ENCODE data around the gene SMIM28.
"Not testable (repeated sequence)": the region's sequence is repeated elsewhere in the genome, so short reads cannot be mapped to it uniquely, and the experiment has no call there.

SMIM28 gene

DNA sequence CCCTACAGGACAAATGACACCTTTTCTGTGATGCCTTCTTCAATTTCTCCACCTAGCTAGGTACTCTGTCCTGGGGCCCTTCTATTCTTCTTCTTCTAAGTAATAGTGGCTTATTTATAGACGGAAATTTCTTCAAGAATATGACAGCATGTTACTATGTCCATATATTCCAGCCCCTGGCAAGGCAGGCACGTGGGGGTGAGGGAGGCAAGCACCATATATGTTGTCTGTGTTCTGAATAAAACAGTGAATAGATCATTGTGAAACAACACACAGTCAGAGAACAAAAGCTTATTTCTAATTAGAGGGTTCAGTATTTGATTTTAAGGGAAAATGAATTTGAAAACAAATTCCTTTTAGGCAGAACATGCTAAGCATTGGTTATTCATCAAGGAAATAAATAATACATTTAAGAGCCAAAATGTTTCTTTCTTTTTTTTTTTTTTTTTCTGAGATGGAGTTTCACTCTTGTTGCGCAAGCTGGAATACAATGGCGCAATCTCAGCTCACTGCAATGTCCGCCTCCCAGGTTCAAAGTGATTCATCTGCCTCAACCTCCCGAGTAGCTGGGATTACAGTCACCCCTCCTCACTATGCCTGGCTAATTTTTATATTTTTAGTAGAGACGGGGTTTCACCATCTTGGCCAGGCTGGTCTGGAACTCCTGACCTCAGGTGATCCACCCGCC is 32.5 kb downstream of the SMIM28 start:
- no peak for DNase-seq

- DNase-seq, result no peak
Observed at GRCh38 chr6:138410972-138411880, 33.5 kb downstream of the SMIM28 start.

- DNase-seq, result no peak
Observed at GRCh38 chr6:138415125-138415524, 37.4 kb downstream of the SMIM28 start.

- no peak for DNase-seq
Observed at GRCh38 chr6:138416206-138416605, 38.5 kb downstream of the SMIM28 start.

- DNase-seq, result no peak
Observed at GRCh38 chr6:138417493-138418117, 39.9 kb downstream of the SMIM28 start.

DNA sequence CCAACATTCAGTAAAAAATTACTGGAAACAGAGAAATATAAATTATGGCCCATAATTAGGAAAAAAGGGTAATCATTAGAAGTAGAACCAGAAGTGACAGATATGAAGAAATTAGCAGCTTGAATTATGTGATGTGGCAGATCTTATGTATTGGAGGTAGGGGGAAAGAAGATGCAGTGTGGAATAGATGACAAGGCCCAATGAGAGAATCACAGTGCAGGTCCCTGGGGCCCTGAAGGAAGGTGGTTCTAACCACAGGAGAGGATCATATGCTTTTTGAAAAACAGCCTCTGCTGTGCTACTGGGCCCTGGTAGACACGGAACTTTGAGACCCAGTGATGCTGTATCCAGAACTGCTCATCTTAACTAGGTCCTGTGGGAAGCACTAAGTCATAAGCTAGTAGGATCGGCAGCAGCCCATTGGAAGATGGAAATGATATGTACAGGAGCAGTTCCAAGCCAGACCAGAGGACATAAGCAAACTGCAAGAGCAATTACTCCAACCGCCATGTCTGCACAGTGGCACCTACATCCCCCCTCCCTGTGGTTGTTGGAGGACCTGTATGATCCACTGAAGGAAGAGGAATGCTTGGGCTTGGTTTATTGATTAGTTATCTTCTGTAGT is 40.5 kb downstream of the SMIM28 start:
- no peak for DNase-seq

GRCh38 chr6:138419766-138420165 is 42.1 kb downstream of the SMIM28 start:
- no peak for DNase-seq

GRCh38 chr6:138420356-138420755 is 42.7 kb downstream of the SMIM28 start:
- DNase-seq, result no peak

DNA sequence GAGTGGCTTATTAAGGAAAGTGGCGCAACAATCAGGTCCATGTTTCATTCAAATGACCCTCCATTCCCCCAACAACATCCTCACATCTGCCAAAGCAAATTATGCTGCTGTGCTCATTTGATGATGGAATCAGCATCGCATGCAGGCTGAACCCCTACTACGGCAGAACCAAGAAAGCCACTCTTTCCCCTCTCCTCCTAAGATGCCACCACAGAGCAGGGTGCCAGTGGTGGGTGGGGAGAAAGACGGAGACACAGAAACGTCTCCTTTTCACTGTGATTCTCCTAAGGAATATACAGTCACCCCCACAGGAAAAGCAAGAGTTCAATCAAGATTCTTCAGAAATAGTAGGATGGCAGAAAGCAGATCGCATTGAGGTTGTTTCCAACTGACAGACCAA is 43.4 kb downstream of the SMIM28 start:
- DNase-seq, result no peak

DNA sequence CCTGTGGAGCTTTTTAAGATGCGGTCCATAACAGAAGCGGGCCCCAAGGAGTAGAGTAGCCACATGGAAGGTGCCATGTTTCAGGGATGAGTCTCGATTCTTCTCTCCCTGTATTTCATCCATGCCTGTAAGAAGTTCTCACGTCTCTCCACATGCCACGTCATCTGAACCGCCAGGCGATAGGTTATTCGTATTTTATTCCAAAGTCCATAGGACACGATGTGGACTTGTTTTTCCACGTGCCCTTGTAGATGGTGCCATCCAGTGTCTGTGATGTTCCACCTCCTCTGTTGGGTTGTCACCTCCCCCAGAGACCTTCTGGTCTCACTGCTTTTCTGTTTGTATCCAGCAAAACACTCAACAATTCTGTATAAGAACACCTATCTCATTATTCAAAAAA is 43.9 kb downstream of the SMIM28 start:
- no peak for DNase-seq

- DNase-seq, result no peak
Observed at GRCh38 chr6:138422861-138423260, 45.2 kb downstream of the SMIM28 start.

GRCh38 chr6:138424004-138424904 is 46.5 kb downstream of the SMIM28 start:
- DNase-seq, result no peak

GRCh38 chr6:138425256-138425655 is 47.6 kb downstream of the SMIM28 start:
- DNase-seq, result not testable (repeated sequence)

DNA sequence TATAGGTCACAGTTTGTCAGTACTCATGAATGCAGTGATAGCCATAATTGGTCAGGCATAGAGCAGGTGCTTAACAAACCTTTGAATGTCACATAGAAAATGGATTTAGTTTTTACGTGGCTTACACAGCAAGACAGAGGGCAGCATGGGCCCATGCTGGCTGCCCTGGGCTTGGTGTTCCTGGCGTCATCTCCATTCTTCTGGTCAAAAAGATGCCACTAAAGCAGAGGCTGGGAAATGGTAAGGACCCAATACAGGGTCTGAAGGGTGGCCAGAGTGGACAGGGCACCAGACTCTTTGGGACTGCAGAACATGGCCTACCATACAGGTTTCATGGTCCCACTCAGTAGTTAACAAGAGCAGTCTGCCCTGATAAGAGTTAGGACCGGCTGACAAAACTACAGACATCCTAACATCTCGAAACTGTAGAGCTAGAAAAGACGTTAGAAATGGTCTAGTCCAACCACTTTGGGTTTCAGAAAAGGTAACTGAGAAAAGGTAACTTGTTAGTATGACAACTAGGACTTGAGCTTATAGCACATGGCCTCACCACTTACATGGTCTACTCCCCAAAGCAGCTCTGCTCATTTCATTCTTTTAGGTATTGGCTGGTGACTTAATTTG is 48.9 kb downstream of the SMIM28 start:
- no peak for DNase-seq

DNA sequence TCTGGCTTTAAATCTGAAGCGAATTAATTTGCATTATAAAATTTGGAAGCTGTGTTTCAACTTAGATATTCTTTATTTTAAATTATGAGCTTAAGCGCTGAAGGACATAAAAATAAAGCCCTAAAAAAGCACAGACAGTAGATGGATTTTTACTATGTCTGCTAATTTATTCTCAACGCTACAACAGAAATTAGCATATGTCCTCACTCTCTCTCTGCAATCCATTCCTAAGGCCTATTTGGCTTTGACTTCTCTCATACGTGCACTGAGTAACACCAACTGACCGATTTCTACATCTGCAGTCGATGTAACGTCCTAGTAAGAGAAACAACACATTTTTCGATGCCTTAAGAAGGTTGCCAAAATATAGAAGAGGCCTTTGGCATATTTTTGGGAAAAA is 50.0 kb downstream of the SMIM28 start:
- no peak for DNase-seq

DNA sequence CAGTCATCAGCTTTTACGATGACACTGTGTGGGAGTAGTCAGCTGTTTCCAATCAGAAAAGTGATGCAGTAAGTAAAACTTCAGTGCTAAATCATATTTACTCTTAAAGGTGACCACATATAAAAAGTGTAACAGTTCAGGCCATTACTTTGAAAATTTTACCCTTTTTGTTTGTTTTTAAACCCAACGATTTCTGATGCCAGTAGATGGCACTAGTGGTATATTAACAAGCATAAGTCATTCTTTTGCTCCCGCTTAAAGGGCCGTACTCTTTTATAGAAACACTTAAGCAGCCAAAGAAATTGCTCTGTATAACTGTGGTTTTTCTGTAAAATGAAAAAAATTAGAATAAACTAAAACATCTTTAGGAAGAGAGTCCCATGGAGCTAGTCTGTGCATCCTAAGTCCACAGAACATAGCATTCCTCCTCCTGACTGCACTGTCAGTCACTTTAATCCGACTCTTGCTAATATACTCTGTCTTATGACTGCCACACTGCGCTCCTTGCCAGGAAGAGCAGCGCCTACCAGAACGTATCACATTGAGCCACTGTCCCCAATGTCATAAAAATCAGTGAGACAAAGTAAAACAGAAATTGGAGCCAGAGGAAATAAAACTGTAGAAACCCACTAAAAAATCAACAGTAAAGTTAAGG is 51.4 kb downstream of the SMIM28 start:
- no peak for DNase-seq

- no peak for DNase-seq
Observed at GRCh38 chr6:138429761-138430160, 52.1 kb downstream of the SMIM28 start.

DNA sequence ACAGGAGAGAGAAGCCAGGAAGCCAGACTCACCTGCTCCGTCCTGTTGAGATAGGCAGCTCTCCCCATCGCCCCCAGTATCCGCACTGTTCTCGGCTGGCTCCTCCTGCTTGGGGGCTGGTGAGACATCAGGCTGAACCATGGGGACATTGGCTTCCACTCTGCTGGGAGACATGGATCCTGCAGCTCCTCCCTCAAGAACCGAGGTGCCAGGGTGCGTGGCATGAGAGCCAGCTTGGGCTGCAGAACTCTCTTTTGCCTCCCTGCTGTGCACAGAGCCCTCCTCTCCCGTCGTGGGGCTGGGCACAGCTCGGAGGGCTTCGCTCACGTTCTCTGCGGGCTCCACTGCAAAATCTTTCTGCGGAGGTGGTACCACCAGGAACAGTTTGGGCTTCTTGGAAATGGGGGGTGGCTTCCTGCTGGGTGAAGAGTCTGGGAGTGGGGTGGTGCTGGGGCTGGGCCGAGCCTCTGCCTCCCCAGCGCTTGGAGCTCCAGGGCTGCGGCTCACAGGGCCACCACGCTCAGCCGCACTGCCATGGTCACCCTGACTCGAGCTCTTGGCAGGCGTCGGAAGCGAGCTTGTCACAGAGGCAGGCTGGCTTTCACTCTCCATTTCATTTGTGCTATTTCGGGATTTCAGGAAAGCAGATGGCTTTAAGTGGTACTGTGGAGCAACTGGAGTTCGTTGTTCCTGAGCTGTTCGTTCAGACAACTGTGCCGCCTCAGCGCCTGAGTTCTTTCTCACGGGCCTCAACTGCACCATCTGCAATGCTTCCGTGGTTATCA is 52.8 kb downstream of the SMIM28 start:
- DNase-seq, result no peak

DNA sequence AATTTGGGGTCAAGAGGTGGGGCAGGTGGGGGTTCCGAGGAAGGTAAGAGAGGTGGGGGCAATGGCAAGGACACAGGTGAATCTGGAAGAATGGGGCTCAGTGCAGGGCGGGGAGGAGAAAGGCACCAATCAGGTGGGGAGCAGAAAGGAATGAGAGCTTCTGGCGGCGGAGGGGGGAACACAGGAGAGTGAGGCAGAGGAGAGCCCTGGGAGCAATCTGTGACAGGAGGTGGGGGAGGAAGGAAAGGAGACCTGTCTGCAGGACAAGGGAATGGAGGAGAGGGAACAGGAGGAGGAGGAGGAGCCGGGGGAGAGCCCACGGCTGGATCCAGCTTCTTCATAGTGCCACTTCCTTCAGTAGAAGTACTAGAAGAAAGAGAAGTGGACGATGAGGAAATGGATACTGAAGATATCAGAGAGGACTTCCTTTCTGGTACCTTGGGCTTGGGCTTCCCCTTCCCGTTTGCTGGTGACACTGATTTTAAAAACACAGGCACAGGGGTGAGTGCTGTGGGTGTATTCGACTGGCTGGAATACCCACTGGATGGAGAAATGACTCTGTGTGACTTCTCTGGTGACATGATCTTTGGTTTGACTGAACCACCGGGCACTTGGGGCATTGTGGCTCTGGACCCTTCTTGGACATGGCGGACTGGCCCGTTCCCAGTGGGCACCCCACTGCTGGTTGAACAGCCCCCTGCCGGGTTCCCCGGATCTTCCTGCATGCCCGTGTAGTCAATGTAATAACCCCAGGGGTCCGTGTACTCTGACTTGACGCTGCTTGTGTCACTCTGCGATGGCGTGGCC is 53.8 kb downstream of the SMIM28 start:
- DNase-seq, result no peak

- no peak for DNase-seq
Observed at GRCh38 chr6:138432063-138432356, 54.3 kb downstream of the SMIM28 start.
